MCF 10A (cell line): ENCODE measurements around the gene KCNH1. TPM values are rescaled to one million over a fixed set of nuclear protein-coding genes. Genes with fewer than 3 reads are reported as not detected.

Source experiments
- BruUV-seq: library from RNA; stranded (reverse); fragments of 400-500 nt; replicated peaks from 2 replicates; lab custom pipeline; 2021; lab: Mats Ljungman, UMichigan
- CTCF ChIA-PET: fragments of 300-600 bp; sonication (Branson Sonifier 250); formaldehyde crosslinking; extraction: SDS; loops from one replicate; lab custom pipeline; 2021; ENCODE audit warnings: antibody characterized with exemption, inconsistent platforms; lab: Yijun Ruan, JAX
- POLR2A ChIA-PET: fragments of 300-600, 350-650 bp; sonication (Branson Sonifier 250); formaldehyde crosslinking; extraction: SDS; loops from one replicate; lab custom pipeline; 2020; ENCODE audit warnings: antibody characterized with exemption, inconsistent platforms; lab: Yijun Ruan, JAX
- DNase-seq: peaks from one replicate; pipeline ENCODE4 v3.0.0-alpha.2; 2018; ENCODE audit not compliant: unreplicated experiment
- H3K27ac Mint-ChIP-seq: one replicate; pipeline ENCODE4 v1.8.0; 2022; ENCODE audit warnings: mild to moderate bottlenecking, low read depth, mixed read lengths; ENCODE audit not compliant: unreplicated experiment
- H3K27me3 Mint-ChIP-seq: one replicate; pipeline ENCODE4 v1.8.0; 2022; ENCODE audit warnings: mixed read lengths; ENCODE audit not compliant: insufficient read depth, unreplicated experiment
- H3K36me3 Mint-ChIP-seq: one replicate; pipeline ENCODE4 v1.8.0; 2022; ENCODE audit warnings: mild to moderate bottlenecking, moderate library complexity, mixed read lengths; ENCODE audit not compliant: insufficient read depth, unreplicated experiment
- H3K4me1 Mint-ChIP-seq: one replicate; pipeline ENCODE4 v1.8.0; 2022; ENCODE audit warnings: mixed read lengths; ENCODE audit not compliant: insufficient read depth, unreplicated experiment
- H3K4me3 Mint-ChIP-seq: one replicate; pipeline ENCODE4 v1.8.0; 2022; ENCODE audit warnings: mild to moderate bottlenecking, moderate library complexity, mixed read lengths; ENCODE audit not compliant: unreplicated experiment
- H3K9me3 Mint-ChIP-seq: one replicate; pipeline ENCODE4 v1.8.0; 2022; ENCODE audit warnings: mixed read lengths; ENCODE audit not compliant: unreplicated experiment
- intact Hi-C: fragments of 100-400 bp; cut with micrococcal nuclease; formaldehyde crosslinking; loops from 2 replicates; pipeline ENCODE4 v1.14.1; 2022
- total RNA-seq: library from RNA; stranded (reverse); gene quantifications from 2 replicates; pipeline ENCODE4 v1.2.3, GENCODE V29; 2022
- TF ChIP-seq, protein P1 (sequence below): fragments of 200-600 bp; IDR thresholded peaks from one replicate; pipeline ENCODE4 v1.8.0; 2022; ENCODE audit warnings: antibody characterized with exemption, mild to moderate bottlenecking; ENCODE audit not compliant: unreplicated experiment

The KCNH1 gene
- total RNA-seq, 1 experiment from 2014 or later = 0.19 TPM

DNA sequence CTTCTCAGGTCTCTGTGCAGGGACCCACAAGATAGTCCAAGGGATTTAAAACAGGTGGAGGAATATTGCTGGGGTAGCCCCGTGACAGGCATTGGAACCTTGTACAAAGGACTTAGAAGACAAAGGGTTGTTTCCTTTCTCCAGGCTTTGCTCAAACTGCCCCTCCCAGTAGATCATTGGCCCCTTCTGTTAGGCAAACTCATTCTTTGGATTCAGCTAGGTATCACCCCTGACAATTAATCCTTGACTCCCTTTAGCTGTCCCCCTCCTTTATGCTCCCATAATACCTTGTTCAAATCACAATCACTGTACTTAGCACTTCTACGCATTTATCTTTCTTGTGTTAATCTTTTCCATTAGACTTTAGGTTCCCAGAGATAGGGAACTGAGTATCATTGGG, 360.5 kb downstream of the KCNH1 start:
- intact Hi-C loops = no loop called here
- Mint-ChIP-seq H3K4me3 (no peak overlapping the region), H3K4me1 (no peaks in the 10 kb centered on the region), H3K27me3 (peaks cover 15% of the 10 kb centered on the region), H3K9me3 (no peaks in the 10 kb centered on the region), H3K36me3 (no peaks in the 10 kb centered on the region), H3K27ac (no peak overlapping the region)
- ChIA-PET POLR2A (no interaction called here), CTCF (no interaction called here)
- TF ChIP-seq, protein P1, sequence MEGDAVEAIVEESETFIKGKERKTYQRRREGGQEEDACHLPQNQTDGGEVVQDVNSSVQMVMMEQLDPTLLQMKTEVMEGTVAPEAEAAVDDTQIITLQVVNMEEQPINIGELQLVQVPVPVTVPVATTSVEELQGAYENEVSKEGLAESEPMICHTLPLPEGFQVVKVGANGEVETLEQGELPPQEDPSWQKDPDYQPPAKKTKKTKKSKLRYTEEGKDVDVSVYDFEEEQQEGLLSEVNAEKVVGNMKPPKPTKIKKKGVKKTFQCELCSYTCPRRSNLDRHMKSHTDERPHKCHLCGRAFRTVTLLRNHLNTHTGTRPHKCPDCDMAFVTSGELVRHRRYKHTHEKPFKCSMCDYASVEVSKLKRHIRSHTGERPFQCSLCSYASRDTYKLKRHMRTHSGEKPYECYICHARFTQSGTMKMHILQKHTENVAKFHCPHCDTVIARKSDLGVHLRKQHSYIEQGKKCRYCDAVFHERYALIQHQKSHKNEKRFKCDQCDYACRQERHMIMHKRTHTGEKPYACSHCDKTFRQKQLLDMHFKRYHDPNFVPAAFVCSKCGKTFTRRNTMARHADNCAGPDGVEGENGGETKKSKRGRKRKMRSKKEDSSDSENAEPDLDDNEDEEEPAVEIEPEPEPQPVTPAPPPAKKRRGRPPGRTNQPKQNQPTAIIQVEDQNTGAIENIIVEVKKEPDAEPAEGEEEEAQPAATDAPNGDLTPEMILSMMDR = no peak
- no peak for DNase-seq
- no TSS peak for BruUV-seq

DNA sequence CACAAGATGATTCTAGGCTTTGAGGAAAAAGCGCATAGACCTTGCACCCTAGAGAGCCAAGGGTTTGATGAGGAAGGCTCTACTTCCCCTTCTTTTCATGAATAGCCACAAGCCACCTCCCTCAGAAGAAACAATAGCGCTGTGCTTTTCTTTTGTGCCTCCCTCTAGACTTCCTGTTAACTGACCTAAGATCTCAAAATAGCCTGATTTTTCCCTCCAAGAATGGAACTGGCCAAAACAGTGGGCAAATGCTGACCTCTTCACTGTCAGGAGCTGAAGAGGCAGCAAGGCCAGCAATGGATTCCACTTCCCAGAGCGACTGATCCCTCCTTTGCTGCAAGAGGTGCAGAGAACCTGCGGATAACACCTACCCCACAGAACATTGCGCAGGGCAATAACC, 362.8 kb downstream of the KCNH1 start:
- BruUV-seq = no TSS peak
- Mint-ChIP-seq H3K4me3 (no peak overlapping the region), H3K9me3 (no peaks in the 10 kb centered on the region), H3K27ac (no peak overlapping the region), H3K36me3 (no peaks in the 10 kb centered on the region), H3K4me1 (no peaks in the 10 kb centered on the region), H3K27me3 (peaks cover 15% of the 10 kb centered on the region)
- TF ChIP-seq, protein P1 = no peak
- CTCF ChIA-PET = interaction anchor here (0.5 to 1.2 kb wide), 4 partner anchors 9 to 364 kb away, joined by 3 to 4 read pairs (median 4); no protein-coding TSS in a partner anchor
- POLR2A ChIA-PET = interaction anchor here (0.9 kb wide), 1 partner anchor 173 kb away, joined by 4 read pairs; no protein-coding TSS in a partner anchor
- DNase-seq = no peak
- intact Hi-C loops = no loop called here

DNA sequence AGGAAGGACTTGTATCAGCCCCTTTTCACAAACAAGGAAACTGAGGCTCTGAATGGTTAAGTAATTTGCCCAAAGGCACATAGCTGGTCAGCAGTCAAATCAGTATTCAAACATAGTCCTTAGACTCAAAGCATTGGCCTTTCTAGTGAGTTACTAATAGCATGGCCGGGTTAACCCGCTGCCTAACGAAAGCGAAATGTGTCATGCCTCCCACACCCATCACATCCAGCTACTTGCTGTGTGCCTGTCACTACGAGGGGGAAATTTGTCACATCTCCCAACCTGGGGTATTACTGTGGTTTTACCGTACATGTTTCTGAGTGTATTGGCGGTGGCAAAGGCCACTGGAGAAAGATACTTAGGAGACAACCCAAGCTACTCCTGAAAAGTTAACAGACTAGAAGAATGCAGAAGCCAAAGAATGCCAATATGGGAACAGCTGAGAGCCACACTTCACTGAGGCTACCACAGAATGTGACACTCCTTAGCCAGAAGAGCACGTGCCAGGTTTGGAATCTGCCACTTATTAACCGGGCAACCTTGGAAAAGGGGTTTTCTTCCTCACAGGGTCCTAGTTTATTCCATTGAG, 363.5 kb downstream of the KCNH1 start:
- Mint-ChIP-seq H3K4me1 (no peaks in the 10 kb centered on the region), H3K27me3 (peaks cover 15% of the 10 kb centered on the region), H3K36me3 (no peaks in the 10 kb centered on the region), H3K27ac (no peak overlapping the region), H3K4me3 (no peak overlapping the region), H3K9me3 (no peaks in the 10 kb centered on the region)
- no peak for DNase-seq
- BruUV-seq = no TSS peak
- intact Hi-C loops = no loop called here
- CTCF ChIA-PET = interaction anchor here (0.6 to 1.2 kb wide), 3 partner anchors 9 to 365 kb away, joined by 3 to 4 read pairs (median 4); no protein-coding TSS in a partner anchor
- TF ChIP-seq, protein P1 = no peak
- POLR2A ChIA-PET = interaction anchor here (0.7 kb wide), 1 partner anchor 38 kb away, joined by 5 read pairs; no protein-coding TSS in a partner anchor

DNA sequence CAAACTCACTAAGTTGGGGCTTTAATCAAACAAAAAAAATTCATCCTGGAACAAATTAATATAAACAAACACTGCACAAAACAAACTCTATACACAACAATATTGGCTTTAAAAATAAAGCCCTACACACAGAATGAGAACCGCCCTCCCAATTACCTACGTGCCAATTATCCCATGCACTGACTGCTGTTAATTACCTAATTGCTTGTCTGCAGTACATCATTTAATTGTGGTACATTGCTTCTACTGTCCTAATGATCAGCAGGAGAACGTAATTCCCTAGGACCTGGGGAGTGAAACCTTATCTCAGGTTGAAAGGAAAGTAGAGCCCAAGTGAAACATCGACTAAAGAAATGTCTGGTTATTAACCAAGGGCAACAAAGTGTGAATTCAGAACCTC, 364.5 kb downstream of the KCNH1 start:
- Mint-ChIP-seq H3K27me3 (peaks cover 15% of the 10 kb centered on the region), H3K4me3 (no peak overlapping the region), H3K4me1 (no peaks in the 10 kb centered on the region), H3K36me3 (no peaks in the 10 kb centered on the region), H3K27ac (no peak overlapping the region), H3K9me3 (no peaks in the 10 kb centered on the region)
- TF ChIP-seq, protein P1 = no peak
- POLR2A ChIA-PET = no interaction called here
- intact Hi-C loops = no loop called here
- CTCF ChIA-PET = interaction anchor here (1.2 kb wide), 1 partner anchor 9 kb away, joined by 3 read pairs; no protein-coding TSS in a partner anchor
- DNase-seq = no peak
- no TSS peak for BruUV-seq
